COLO668 (cell line): ENCODE measurements around the gene MLC1.

Experiments
- DNase-seq: peaks from one replicate; lab custom pipeline; 2025; ENCODE audit not compliant: unreplicated experiment; lab: John Stamatoyannopoulos, UW

The MLC1 gene

GRCh38 chr22:50016988-50017700 lies 68.1 kb downstream of the MLC1 start:
- no peak for DNase-seq

- no peak for DNase-seq
Observed at GRCh38 chr22:50016308-50016987, 68.8 kb downstream of the MLC1 start.

- no peak for DNase-seq
Observed at GRCh38 chr22:50015451-50016307, 69.5 kb downstream of the MLC1 start.

GRCh38 chr22:50014655-50015401 lies 70.4 kb downstream of the MLC1 start:
- no peak for DNase-seq

GRCh38 chr22:50014053-50014501 lies 71.1 kb downstream of the MLC1 start:
- DNase-seq, result no peak

- peak; percentile 56 for DNase-seq
Observed at GRCh38 chr22:50012211-50013181, 72.7 kb downstream of the MLC1 start, which contains the start of gene IL17REL. Gene IL17REL, minus strand, starts transcription at chr22:50012765. Its CDS starts 119 bp downstream, at chr22:50012646.

GRCh38 chr22:50011447-50012210 lies 73.6 kb downstream of the MLC1 start:
- DNase-seq, result peak; percentile 38

GRCh38 chr22:50010676-50011446 lies 74.4 kb downstream of the MLC1 start:
- no peak for DNase-seq

- DNase-seq, result no peak
Observed at GRCh38 chr22:50009765-50010675, 75.2 kb downstream of the MLC1 start.
